HepG2 (cell line): Measurements from ENCODE around the gene ZFP36L2. TPM values are rescaled to one million over a fixed set of nuclear protein-coding genes. Genes with fewer than 3 reads are reported as not detected.

Source experiments
- CREB3 ChIP-seq: sonication (generic); formaldehyde crosslinking; IDR thresholded peaks from 2 replicates; pipeline ENCODE4 v1.5.0; 2020; ENCODE audit warnings: missing genetic modification reagents
- FOXA3 ChIP-seq: IDR thresholded peaks from 2 replicates; pipeline ENCODE4 v1.6.1; 2016; ENCODE audit warnings: missing genetic modification reagents, missing compliant biosample characterization
- FOXK2 ChIP-seq: fragments of 450-650 bp; IDR thresholded peaks from 2 replicates; pipeline ENCODE4 v1.6.1; 2016
- PITX1 ChIP-seq: sonication (generic); formaldehyde crosslinking; IDR thresholded peaks from 2 replicates; pipeline ENCODE4 v1.5.1; 2020; ENCODE audit warnings: mild to moderate bottlenecking, missing genetic modification reagents
- RCOR2 ChIP-seq: IDR thresholded peaks from 2 replicates; pipeline ENCODE4 v1.6.1; 2016; ENCODE audit warnings: missing biosample characterization, missing genetic modification reagents
- TEAD3 ChIP-seq: optimal IDR thresholded peaks from 2 replicates; pipeline ENCODE3; 2016; ENCODE audit warnings: borderline replicate concordance
- ZBTB2 ChIP-seq: sonication (generic); formaldehyde crosslinking; IDR thresholded peaks from 2 replicates; pipeline ENCODE4 v1.8.0; 2022; ENCODE audit warnings: low read depth, missing genetic modification reagents
- ZFP82 ChIP-seq: sonication (generic); formaldehyde crosslinking; IDR thresholded peaks from 2 replicates; pipeline ENCODE4 v1.5.1; 2020; ENCODE audit warnings: mild to moderate bottlenecking, missing genetic modification reagents, borderline replicate concordance
- ZNF263 ChIP-seq: sonication (generic); formaldehyde crosslinking; IDR thresholded peaks from 2 replicates; pipeline ENCODE4 v1.4.0; 2020; ENCODE audit warnings: missing genetic modification reagents
- polyA plus RNA-seq, 8 experiments: library from polyadenylated mRNA; depleted of rRNA in 3 of 8; stranded (reverse) in 7 of 8; unstranded in 1 of 8; fragments of >200 nt; fragmentation: Illumina TruSeq in 4 of 8; extraction: Trizol in 4 of 8; gene quantifications; 2 replicates each; pipeline versions ENCODE4 v1.2.1 to v1.2.3, GENCODE V29; 2011 to 2016; ENCODE audit warnings: low read depth in 4 of 8, missing spikeins in 1 of 8, mixed read lengths in 1 of 8; ENCODE audit not compliant: insufficient read depth in 1 of 8
- total RNA-seq, 5 experiments: library from RNA; depleted of rRNA; stranded (reverse); fragments of >200 nt; fragmentation: Illumina TruSeq; extraction: Trizol; gene quantifications; 2 replicates each; pipeline ENCODE4 v1.2.3, GENCODE V29; 2016; ENCODE audit warnings: low read depth in 1 of 5
- TF ChIP-seq, protein P1 (sequence below): sonication (generic); formaldehyde crosslinking; IDR thresholded peaks from 2 replicates; pipeline ENCODE4 v1.5.0; 2020; ENCODE audit warnings: mild to moderate bottlenecking, missing genetic modification reagents, borderline replicate concordance
- TF ChIP-seq, protein P2 (sequence below): sonication (generic); formaldehyde crosslinking; IDR thresholded peaks from 2 replicates; pipeline ENCODE4 v1.9.0; 2022; ENCODE audit warnings: missing genetic modification reagents, mild to moderate bottlenecking, borderline replicate concordance
- TF ChIP-seq, protein P3 (sequence below): sonication (generic); formaldehyde crosslinking; IDR thresholded peaks from 2 replicates; pipeline ENCODE4 v1.4.0; 2020; ENCODE audit warnings: low read depth, missing genetic modification reagents
- TF ChIP-seq, protein P4 (sequence below): sonication (generic); formaldehyde crosslinking; IDR thresholded peaks from 2 replicates; pipeline ENCODE4 v1.4.0; 2020; ENCODE audit warnings: missing genetic modification reagents, mild to moderate bottlenecking, borderline replicate concordance

ZFP36L2 gene
- total and polyA plus RNA-seq, 2 of the 13 experiments (the other 11 are each of a cell fraction or from before 2014, with no cell fraction given) = 11.2 to 21.8 TPM

DNA sequence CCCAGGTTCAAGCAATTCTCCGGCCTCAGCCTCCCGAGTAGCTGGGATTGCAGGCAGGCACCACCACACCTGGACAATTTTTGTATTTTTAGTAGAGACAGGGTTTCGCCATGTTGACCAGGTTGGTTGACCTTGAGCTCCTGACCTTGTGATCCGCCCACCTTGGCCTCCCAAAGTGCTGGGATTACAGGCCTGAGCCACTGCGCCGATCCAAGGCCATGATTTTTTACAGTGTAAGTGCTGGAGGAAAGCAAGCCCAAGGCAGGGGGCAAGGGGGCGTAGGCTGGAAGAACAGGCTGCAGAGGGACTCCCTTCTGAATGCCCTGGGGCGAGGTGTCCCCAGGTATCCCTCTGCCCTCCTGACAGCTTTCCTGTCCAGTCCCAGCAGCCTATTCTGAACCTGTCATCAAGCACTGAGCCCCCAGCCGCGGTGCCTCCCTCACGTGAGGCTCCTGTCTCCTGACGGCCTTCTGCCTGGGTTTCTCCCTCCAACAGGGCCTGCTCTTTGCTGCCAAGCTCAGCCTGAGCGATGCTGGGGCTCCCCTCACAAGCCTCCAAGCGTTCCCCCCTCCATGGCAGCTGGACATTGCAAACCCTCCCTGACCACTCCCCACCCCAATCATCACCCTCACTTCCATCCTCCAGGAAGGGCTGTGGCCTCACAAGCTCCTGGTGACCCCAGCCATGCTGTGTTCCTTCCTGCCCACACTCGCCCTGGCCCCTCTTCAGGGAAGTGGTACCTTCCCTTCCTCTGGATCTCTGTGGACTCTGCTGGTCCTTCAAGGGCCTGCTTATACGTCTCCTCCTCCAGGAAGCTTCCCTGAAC is 37.6 kb downstream of the ZFP36L2 start (continued):
- TF ChIP-seq, protein P1, sequence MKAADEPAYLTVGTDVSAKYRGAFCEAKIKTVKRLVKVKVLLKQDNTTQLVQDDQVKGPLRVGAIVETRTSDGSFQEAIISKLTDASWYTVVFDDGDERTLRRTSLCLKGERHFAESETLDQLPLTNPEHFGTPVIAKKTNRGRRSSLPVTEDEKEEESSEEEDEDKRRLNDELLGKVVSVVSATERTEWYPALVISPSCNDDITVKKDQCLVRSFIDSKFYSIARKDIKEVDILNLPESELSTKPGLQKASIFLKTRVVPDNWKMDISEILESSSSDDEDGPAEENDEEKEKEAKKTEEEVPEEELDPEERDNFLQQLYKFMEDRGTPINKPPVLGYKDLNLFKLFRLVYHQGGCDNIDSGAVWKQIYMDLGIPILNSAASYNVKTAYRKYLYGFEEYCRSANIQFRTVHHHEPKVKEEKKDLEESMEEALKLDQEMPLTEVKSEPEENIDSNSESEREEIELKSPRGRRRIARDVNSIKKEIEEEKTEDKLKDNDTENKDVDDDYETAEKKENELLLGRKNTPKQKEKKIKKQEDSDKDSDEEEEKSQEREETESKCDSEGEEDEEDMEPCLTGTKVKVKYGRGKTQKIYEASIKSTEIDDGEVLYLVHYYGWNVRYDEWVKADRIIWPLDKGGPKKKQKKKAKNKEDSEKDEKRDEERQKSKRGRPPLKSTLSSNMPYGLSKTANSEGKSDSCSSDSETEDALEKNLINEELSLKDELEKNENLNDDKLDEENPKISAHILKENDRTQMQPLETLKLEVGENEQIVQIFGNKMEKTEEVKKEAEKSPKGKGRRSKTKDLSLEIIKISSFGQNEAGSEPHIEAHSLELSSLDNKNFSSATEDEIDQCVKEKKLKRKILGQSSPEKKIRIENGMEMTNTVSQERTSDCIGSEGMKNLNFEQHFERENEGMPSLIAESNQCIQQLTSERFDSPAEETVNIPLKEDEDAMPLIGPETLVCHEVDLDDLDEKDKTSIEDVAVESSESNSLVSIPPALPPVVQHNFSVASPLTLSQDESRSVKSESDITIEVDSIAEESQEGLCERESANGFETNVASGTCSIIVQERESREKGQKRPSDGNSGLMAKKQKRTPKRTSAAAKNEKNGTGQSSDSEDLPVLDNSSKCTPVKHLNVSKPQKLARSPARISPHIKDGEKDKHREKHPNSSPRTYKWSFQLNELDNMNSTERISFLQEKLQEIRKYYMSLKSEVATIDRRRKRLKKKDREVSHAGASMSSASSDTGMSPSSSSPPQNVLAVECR = peak; percentile 16; the same call in 1 of the 2 replicates
- TF ChIP-seq, protein P2, sequence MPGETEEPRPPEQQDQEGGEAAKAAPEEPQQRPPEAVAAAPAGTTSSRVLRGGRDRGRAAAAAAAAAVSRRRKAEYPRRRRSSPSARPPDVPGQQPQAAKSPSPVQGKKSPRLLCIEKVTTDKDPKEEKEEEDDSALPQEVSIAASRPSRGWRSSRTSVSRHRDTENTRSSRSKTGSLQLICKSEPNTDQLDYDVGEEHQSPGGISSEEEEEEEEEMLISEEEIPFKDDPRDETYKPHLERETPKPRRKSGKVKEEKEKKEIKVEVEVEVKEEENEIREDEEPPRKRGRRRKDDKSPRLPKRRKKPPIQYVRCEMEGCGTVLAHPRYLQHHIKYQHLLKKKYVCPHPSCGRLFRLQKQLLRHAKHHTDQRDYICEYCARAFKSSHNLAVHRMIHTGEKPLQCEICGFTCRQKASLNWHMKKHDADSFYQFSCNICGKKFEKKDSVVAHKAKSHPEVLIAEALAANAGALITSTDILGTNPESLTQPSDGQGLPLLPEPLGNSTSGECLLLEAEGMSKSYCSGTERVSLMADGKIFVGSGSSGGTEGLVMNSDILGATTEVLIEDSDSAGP (CRISPR knock-in tag) = peak; percentile 69; the same call in 1 of the 2 replicates
- TF ChIP-seq, protein P3, sequence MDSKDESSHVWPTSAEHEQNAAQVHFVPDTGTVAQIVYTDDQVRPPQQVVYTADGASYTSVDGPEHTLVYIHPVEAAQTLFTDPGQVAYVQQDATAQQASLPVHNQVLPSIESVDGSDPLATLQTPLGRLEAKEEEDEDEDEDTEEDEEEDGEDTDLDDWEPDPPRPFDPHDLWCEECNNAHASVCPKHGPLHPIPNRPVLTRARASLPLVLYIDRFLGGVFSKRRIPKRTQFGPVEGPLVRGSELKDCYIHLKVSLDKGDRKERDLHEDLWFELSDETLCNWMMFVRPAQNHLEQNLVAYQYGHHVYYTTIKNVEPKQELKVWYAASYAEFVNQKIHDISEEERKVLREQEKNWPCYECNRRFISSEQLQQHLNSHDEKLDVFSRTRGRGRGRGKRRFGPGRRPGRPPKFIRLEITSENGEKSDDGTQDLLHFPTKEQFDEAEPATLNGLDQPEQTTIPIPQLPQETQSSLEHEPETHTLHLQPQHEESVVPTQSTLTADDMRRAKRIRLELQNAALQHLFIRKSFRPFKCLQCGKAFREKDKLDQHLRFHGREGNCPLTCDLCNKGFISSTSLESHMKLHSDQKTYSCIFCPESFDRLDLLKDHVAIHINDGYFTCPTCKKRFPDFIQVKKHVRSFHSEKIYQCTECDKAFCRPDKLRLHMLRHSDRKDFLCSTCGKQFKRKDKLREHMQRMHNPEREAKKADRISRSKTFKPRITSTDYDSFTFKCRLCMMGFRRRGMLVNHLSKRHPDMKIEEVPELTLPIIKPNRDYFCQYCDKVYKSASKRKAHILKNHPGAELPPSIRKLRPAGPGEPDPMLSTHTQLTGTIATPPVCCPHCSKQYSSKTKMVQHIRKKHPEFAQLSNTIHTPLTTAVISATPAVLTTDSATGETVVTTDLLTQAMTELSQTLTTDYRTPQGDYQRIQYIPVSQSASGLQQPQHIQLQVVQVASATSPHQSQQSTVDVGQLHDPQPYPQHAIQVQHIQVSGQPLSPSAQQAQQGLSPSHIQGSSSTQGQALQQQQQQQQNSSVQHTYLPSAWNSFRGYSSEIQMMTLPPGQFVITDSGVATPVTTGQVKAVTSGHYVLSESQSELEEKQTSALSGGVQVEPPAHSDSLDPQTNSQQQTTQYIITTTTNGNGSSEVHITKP = peak; percentile 20; the same call in 1 of the 2 replicates
- 0 out of 2 replicates have a peak, but pooled peaks have one; percentile 51 for TF ChIP-seq RCOR2 (CRISPR knock-in tag)
- TF ChIP-seq TEAD3 (CRISPR knock-in tag) = peak; percentile 2
- TF ChIP-seq FOXK2 = no peak
- no peak for TF ChIP-seq CREB3 (CRISPR knock-in tag)
- peak; percentile 40 for TF ChIP-seq FOXA3 (CRISPR knock-in tag)
- TF ChIP-seq ZBTB2 = no peak
- TF ChIP-seq ZNF263 = no peak
- TF ChIP-seq, protein P4, sequence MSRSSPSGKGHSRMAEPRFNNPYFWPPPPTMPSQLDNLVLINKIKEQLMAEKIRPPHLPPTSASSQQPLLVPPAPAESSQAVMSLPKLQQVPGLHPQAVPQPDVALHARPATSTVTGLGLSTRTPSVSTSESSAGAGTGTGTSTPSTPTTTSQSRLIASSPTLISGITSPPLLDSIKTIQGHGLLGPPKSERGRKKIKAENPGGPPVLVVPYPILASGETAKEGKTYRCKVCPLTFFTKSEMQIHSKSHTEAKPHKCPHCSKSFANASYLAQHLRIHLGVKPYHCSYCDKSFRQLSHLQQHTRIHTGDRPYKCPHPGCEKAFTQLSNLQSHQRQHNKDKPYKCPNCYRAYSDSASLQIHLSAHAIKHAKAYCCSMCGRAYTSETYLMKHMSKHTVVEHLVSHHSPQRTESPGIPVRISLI (CRISPR knock-in tag) = peak; percentile 68; the same call in 1 of the 2 replicates
- TF ChIP-seq ZFP82 = no peak
- TF ChIP-seq PITX1 = peak; percentile 86
